BJ (cell line): Measurements from ENCODE around the gene RBMS2. TPM values are rescaled to one million over a fixed set of nuclear protein-coding genes. Genes with fewer than 3 reads are reported as not detected.
A peak's percentile ranks its signal among the peaks of the same experiment; 100 is the strongest.

Source experiments
- CTCF ChIA-PET: fragments of 350-600 bp; formaldehyde crosslinking; extraction: SDS; loops from one replicate; lab custom pipeline; 2021; ENCODE audit warnings: antibody characterized with exemption, inconsistent platforms; lab: Yijun Ruan, JAX
- POLR2A ChIA-PET: fragments of 300-600 bp; sonication (Branson Sonifier 250); formaldehyde crosslinking; extraction: SDS; loops from one replicate; lab custom pipeline; 2021; ENCODE audit warnings: antibody characterized with exemption; lab: Charles Lee
- DNase-seq: peaks from one replicate; pipeline ENCODE4 v3.0.0-alpha.2; 2011; ENCODE audit warnings: low read depth
- H3K27me3 ChIP-seq: 2 replicates; pipeline ENCODE4 v1.6.0; 2011; ENCODE audit warnings: low read length; ENCODE audit not compliant: control insufficient read depth, insufficient read depth
- H3K36me3 ChIP-seq: 2 replicates; pipeline ENCODE4 v1.5.1; 2011; ENCODE audit warnings: low read length; ENCODE audit not compliant: control insufficient read depth, insufficient read depth
- H3K4me3 ChIP-seq: 2 replicates; pipeline ENCODE4 v1.5.1; 2011; ENCODE audit warnings: low read depth, mild to moderate bottlenecking, control low read depth, low read length
- polyA plus RNA-seq: library from polyadenylated mRNA; depleted of rRNA; stranded (reverse); fragments of >200 nt; gene quantifications from 2 replicates; pipeline ENCODE4 v1.2.3, GENCODE V29; 2011
- TF ChIP-seq, protein P1 (sequence below): IDR thresholded peaks from 2 replicates; pipeline ENCODE4 v1.5.1; 2011; ENCODE audit warnings: low read depth, mild to moderate bottlenecking, control low read depth, inconsistent platforms, low read length, moderate library complexity; ENCODE audit not compliant: insufficient read depth

The RBMS2 gene
- polyA plus RNA-seq, 1 experiment, result 67.9 TPM

DNA sequence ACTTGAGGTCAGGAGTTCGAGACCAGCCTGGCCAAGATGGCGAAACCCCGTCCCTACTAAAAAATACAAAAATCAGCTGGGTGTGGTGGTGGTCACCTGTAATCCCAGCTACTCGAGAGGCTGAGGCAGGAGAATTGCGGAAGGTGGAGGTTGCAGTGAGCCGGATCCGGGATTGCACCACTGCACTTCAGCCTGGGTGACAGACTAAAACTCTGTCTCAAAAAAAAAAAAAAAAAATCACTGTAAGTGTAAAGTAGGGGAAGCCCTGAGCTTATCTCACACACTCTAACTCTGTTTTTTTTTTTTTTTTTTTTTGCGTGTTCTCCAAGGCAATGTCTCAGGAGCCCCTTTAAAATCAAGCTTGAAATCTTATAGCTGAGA lies 421 bp upstream of the RBMS2 start:
- Histone ChIP-seq H3K27me3 (no peaks in the 10 kb centered on the region), H3K36me3 (peaks cover 1% of the 10 kb centered on the region; the same call in 1 of the 2 replicates), H3K4me3 (peak overlapping the region; percentile 49; the same call in 1 of the 2 replicates)
- no peak for DNase-seq
- ChIA-PET POLR2A (interaction anchor here (0.6 to 0.7 kb wide), 4 partner anchors 45 to 210 kb away, joined by 3 to 6 read pairs (median 4); no protein-coding TSS in a partner anchor), CTCF (interaction anchor here (0.6 to 5.0 kb wide), 9 partner anchors 9 to 670 kb away, joined by 3 to 21 read pairs (median 4); no protein-coding TSS in a partner anchor)
- TF ChIP-seq, protein P1, sequence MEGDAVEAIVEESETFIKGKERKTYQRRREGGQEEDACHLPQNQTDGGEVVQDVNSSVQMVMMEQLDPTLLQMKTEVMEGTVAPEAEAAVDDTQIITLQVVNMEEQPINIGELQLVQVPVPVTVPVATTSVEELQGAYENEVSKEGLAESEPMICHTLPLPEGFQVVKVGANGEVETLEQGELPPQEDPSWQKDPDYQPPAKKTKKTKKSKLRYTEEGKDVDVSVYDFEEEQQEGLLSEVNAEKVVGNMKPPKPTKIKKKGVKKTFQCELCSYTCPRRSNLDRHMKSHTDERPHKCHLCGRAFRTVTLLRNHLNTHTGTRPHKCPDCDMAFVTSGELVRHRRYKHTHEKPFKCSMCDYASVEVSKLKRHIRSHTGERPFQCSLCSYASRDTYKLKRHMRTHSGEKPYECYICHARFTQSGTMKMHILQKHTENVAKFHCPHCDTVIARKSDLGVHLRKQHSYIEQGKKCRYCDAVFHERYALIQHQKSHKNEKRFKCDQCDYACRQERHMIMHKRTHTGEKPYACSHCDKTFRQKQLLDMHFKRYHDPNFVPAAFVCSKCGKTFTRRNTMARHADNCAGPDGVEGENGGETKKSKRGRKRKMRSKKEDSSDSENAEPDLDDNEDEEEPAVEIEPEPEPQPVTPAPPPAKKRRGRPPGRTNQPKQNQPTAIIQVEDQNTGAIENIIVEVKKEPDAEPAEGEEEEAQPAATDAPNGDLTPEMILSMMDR, result no peak

DNA sequence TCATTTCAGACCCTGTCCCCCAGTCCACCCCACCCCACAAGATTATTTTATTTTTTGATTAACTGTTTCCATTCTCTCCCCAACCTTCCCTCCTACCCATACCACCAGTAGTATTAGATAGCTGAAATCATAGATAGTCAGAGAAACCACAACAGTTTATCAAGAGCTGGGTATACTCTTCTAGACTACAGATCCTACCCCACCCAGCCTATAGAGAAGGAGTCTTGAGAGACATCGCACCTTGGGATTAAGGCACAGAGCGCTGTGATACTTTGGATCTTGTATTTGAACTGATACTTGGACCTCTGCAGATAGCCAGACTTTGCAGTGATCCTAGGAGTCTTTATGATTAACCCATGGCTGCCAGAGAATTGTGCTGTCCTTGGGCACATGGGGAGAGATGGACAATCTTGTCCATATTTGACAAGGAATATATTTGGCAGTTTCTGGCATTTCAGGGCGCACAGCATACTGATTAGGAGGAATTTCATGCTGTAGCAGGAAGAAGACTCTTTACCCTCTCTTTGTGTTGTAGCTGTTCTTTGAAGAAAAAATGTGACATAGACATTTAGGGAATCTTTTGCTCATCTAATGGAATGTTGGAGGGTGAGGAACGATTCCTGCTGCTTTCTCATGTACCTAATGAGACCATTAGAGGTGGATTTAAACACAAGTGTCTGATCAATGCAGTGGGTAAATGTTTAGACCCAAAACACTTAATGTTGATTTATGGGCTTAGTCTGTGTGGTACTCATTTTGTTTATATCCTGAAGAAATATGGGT lies 982 bp downstream of the RBMS2 start:
- TF ChIP-seq, protein P1, result no peak
- CTCF ChIA-PET, result interaction anchor here (0.6 to 5.0 kb wide), 11 partner anchors 8 to 114 kb away, joined by 3 to 21 read pairs (median 4); no protein-coding TSS in a partner anchor
- POLR2A ChIA-PET, result interaction anchor here (0.6 kb wide), 2 partner anchors 10 to 51 kb away, joined by 3 read pairs; no protein-coding TSS in a partner anchor
- Histone ChIP-seq H3K36me3 (peaks cover 1% of the 10 kb centered on the region; the same call in 1 of the 2 replicates), H3K27me3 (no peaks in the 10 kb centered on the region), H3K4me3 (peak overlapping the region; percentile 49)
- DNase-seq, result no peak

DNA sequence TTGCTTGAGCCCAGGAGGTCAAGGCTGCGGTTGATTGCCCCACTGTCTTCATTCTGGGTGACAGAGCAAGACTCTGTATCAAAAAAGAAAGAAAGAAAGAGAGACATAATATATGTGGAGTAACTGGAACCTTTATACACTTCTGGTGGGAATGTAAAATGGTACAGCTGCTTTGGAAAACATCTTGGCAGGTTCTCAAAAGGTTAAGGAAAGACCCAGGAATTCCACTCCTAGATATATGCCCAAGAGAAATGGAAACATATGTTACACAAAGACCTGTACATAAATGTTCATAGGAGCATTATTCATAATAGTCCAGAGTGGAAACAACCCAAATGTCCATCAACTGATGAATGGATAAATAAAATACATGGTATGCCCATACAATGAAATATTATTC lies 7.2 kb downstream of the RBMS2 start:
- peaks cover 1% of the 10 kb centered on the region; the same call in 1 of the 2 replicates for H3K36me3 ChIP-seq
- CTCF ChIA-PET, result interaction anchor here (0.6 to 1.5 kb wide), 3 partner anchors 9 to 16 kb away, joined by 3 to 5 read pairs (median 5); no protein-coding TSS in a partner anchor
- H3K4me3 ChIP-seq, result no peak overlapping the region
- DNase-seq, result no peak
- TF ChIP-seq, protein P1, result no peak
- H3K27me3 ChIP-seq, result no peaks in the 10 kb centered on the region
- POLR2A ChIA-PET, result interaction anchor here (0.7 kb wide), 1 partner anchor 62 kb away, joined by 5 read pairs; no protein-coding TSS in a partner anchor

DNA sequence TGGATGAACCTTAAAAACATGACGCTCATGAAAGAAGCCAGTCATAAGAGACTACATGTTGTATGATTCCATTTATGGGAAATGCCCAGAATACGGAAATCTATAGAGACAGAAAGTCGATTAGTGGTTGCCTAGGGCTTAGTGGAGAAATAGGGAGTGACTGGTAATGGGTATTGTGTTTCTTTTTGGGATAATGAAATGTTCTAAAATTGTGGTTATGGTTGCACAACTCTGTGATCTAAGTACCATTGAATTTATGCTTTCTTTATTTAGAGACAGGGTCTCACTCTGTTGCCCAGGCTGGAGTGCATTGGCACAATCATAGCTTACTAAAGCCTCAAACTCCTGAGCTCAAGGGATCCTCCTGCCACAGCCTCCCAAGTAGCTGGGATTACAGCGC lies 8.0 kb downstream of the RBMS2 start:
- Histone ChIP-seq H3K4me3 (no peak overlapping the region), H3K36me3 (peaks cover 1% of the 10 kb centered on the region; the same call in 1 of the 2 replicates), H3K27me3 (no peaks in the 10 kb centered on the region)
- DNase-seq, result no peak
- ChIA-PET POLR2A (interaction anchor here (0.7 kb wide), 1 partner anchor 62 kb away, joined by 5 read pairs; no protein-coding TSS in a partner anchor), CTCF (interaction anchor here (0.9 to 1.5 kb wide), 2 partner anchors 8 to 15 kb away, joined by 5 to 6 read pairs; partner anchors contain the start of gene RBMS2)
- TF ChIP-seq, protein P1, result no peak
